ENCODE measurements around the gene IDH1. TPM values are rescaled to one million over a fixed set of nuclear protein-coding genes. Genes with fewer than 3 reads are reported as not detected.

IDH1 gene
- total and polyA plus RNA-seq, 2 of the 8 experiments (the other 6 are each of a cell fraction or from before 2014, with no cell fraction given): 174 to 398 TPM

DNA sequence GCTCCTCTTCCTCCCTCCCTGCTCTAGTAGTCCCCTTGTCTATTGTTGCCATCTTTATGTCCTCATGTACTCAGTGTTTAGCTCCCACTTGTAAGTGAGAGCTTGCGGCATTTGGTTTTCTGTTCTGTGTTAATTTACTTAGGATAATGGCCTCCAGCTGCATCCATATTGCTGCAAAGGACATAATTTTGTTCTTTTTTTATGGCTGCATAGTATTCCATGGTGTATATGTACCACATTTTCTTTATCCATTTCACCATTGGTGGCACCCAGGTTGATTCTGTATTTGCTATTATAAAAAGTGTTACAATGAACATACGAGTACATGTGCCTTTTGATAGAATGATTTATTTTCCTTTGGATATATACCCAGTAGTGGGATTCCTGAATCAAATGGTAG, 23.7 kb upstream of the IDH1 start:
- 94% methylated on average over 2 of the region's 2 CpGs; no CpG with 5 or more reads in 1 of the 2 experiments for WGBS, 2 experiments (ENCODE audit: extremely low coverage in 1 of 2, insufficient coverage in 1 of 2, insufficient read length in 1 of 2, insufficient replicate concordance in 2 of 2, low coverage in 1 of 2, low lambda C conversion rate in 2 of 2, missing lambda C conversion rate in 1 of 2)
- H3K79me1 ChIP-seq (ENCODE audit: low read depth, low read length): peaks cover 3% of the 10 kb centered on the region; the same call in 1 of the 2 replicates
- no peaks in the 10 kb centered on the region for H3K79me2 ChIP-seq (ENCODE audit: control insufficient read depth in 1 of 2, insufficient read depth in 2 of 2, low read length in 2 of 2)
- no peak overlapping the region for H4K5ac ChIP-seq (ENCODE audit: insufficient read length, low read depth, low read length)
- no peaks in the 10 kb centered on the region for H3K9me3 ChIP-seq (ENCODE audit: insufficient read depth in 2 of 2, low read depth in 1 of 2, low read length in 1 of 2)
- no peaks in the 10 kb centered on the region for H3K23me2 ChIP-seq (ENCODE audit: low read depth, low read length)
- H3K9ac ChIP-seq (replicated peaks in 1 of 4; ENCODE audit: extremely low read depth in 1 of 4, low read depth in 3 of 4, low read length in 3 of 4): no peak overlapping the region
- no peak overlapping the region for H2AK5ac ChIP-seq (ENCODE audit: low read depth, low read length)
- H3K56ac ChIP-seq (replicated peaks; ENCODE audit: insufficient read length, low read depth, low read length): no peak overlapping the region
- FAIRE-seq (no peak), DNase-seq (ENCODE audit: low read depth in 1 of 2, low spot score in 2 of 2) (no peak)
- H2AFZ ChIP-seq (ENCODE audit: low read length): no peak overlapping the region
- no peak overlapping the region for H3K23ac ChIP-seq (ENCODE audit: insufficient read length)
- H3K27ac ChIP-seq (ENCODE audit: low read depth, low read length): no peak overlapping the region
- H3K14ac ChIP-seq (ENCODE audit: insufficient read length): no peak overlapping the region
- no peak overlapping the region for H3K4me2 ChIP-seq (ENCODE audit: insufficient read depth in 1 of 2, low read depth in 2 of 2, low read length in 2 of 2)
- no peak overlapping the region for H4K8ac ChIP-seq (ENCODE audit: extremely low read depth, insufficient read depth, low read length)
- POLR2A ChIA-PET (ENCODE audit: partially characterized antibody): interaction anchor here (1.3 kb wide), 1 partner anchor 11 kb away, joined by 5 read pairs; no protein-coding TSS in a partner anchor
- peaks cover 0 to 8% of the 10 kb centered on the region in 2 experiments for H4K20me1 ChIP-seq (replicated peaks in 1 of 2; ENCODE audit: control insufficient read depth in 1 of 2, insufficient read depth in 2 of 2, low read length in 2 of 2)
- H3K4me1 ChIP-seq (replicated peaks in 1 of 4; ENCODE audit: control insufficient read depth in 3 of 4, insufficient read depth in 4 of 4, low read length in 3 of 4): no peaks in the 10 kb centered on the region
- no peak overlapping the region for H2BK20ac ChIP-seq (ENCODE audit: low read length)
- no peak overlapping the region for H2BK120ac ChIP-seq (replicated peaks; ENCODE audit: low read depth, low read length)
- no peak overlapping the region for H2BK12ac ChIP-seq (ENCODE audit: low read depth, low read length)
- H4K91ac ChIP-seq (replicated peaks; ENCODE audit: insufficient read length, low read length): no peak overlapping the region
- H3K4ac ChIP-seq (replicated peaks; ENCODE audit: insufficient read length, low read depth, low read length): no peak overlapping the region
- no peaks in the 10 kb centered on the region for H3K27me3 ChIP-seq (replicated peaks in 1 of 4; ENCODE audit: control insufficient read depth in 3 of 4, extremely low read depth in 1 of 4, insufficient read depth in 3 of 4, low read length in 3 of 4)
- H3K4me3 ChIP-seq (ENCODE audit: extremely low read depth in 1 of 4, insufficient read depth in 2 of 4, low read depth in 3 of 4, low read length in 4 of 4): no peak overlapping the region
- peaks cover 16 to 80% (median 54%) of the 10 kb centered on the region in 4 experiments for H3K36me3 ChIP-seq (ENCODE audit: control insufficient read depth in 2 of 4, insufficient read depth in 4 of 4, low read length in 3 of 4)
- no peak overlapping the region for H2BK15ac ChIP-seq (ENCODE audit: low read length)
- H2BK5ac ChIP-seq (ENCODE audit: low read depth, low read length): no peak overlapping the region
- H3K18ac ChIP-seq (ENCODE audit: extremely low read depth, low read length): no peak overlapping the region
- CTCF ChIA-PET (ENCODE audit: partially characterized antibody): interaction anchor here (0.9 kb wide), 1 partner anchor 103 kb away, joined by 3 read pairs; no protein-coding TSS in a partner anchor
- TF ChIP-seq JUN (IDR thresholded peaks at IDR 0.05; ENCODE audit: low read depth, low read length) (no peak), TCF12 (IDR thresholded peaks at IDR 0.05; ENCODE audit: low read depth, low read length) (no peak), BCL11A (IDR thresholded peaks at IDR 0.05; ENCODE audit: low read depth in 2 of 2, low read length in 2 of 2) (no peak), SIX5 (IDR thresholded peaks at IDR 0.05; ENCODE audit: low read depth, low read length) (no peak), CBX8 (IDR thresholded peaks at IDR 0.05; ENCODE audit: borderline replicate concordance, low read depth, low read length) (no peak), SAP30 (IDR thresholded peaks at IDR 0.05; ENCODE audit: insufficient read depth, insufficient replicate concordance, low read length) (no peak), TAF1 (IDR thresholded peaks at IDR 0.05; ENCODE audit: low read depth, low read length) (no peak), CREB1 (IDR thresholded peaks at IDR 0.05) (no peak), RNF2 (IDR thresholded peaks at IDR 0.05; ENCODE audit: borderline replicate concordance, low read depth, low read length, missing control alignments, poor library complexity, severe bottlenecking) (no peak), BACH1 (IDR thresholded peaks at IDR 0.05; ENCODE audit: low read length) (no peak), SRF (IDR thresholded peaks at IDR 0.05; ENCODE audit: low read depth, low read length) (no peak), POLR2AphosphoS5 (IDR thresholded peaks at IDR 0.05; ENCODE audit: low read depth, low read length) (no peak)

All from H1 (cell line).